GM12892 (cell line): ENCODE measurements around the gene PLA2G2D.

Experiments
- POLR2A ChIP-seq: IDR thresholded peaks from 2 replicates; pipeline ENCODE4 v1.6.1; 2011; ENCODE audit warnings: low read depth, low read length, control low read depth
- POLR2AphosphoS5 ChIP-seq: IDR thresholded peaks from 2 replicates; pipeline ENCODE4 v1.6.1; 2011; ENCODE audit warnings: low read depth, low read length, control low read depth
- TAF1 ChIP-seq: IDR thresholded peaks from 2 replicates; pipeline ENCODE4 v1.6.1; 2011; ENCODE audit warnings: low read depth, mild to moderate bottlenecking, control low read depth, low read length, borderline replicate concordance

DNA sequence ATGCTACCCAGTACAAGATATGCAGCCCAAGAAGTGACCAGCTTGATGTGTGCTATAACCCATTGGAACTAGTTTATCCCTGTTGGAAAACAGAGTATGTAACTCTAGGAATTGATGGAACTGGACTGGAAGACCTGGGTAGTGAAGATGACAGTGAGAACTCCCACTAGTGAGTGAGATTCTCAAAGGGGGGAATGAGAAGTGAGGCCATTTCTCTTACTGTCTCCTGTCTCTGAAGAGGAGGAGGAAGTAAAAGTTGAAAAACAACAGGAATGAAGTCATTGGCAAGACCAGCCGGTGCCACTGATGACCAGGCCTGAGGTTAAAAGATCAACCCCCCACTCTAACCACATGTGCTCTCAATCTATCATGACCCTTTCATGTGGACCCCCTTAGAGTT is 40.7 kb upstream of the PLA2G2D start:
- TF ChIP-seq TAF1 = no peak
- TF ChIP-seq POLR2A = no peak
- no peak for TF ChIP-seq POLR2AphosphoS5
